HT-29 (cell line): ENCODE data around the gene RBM17. TPM values are rescaled to one million over a fixed set of nuclear protein-coding genes. Genes with fewer than 3 reads are reported as not detected.
"Not testable (repeated sequence)": the region's sequence is repeated elsewhere in the genome, so short reads cannot be mapped to it uniquely, and the experiment has no call there.

ENCODE experiments used
- DNase-seq: peaks from one replicate; pipeline ENCODE4 v3.0.0-alpha.2; 2015; ENCODE audit warnings: low spot score
- total RNA-seq: library from RNA; depleted of rRNA; stranded (reverse); fragments of >200 nt; shearing (Covaris generic); gene quantifications from 2 replicates; pipeline ENCODE4 v1.2.3, GENCODE V29; 2014

RBM17 gene
- total RNA-seq, 1 experiment from 2014 or later, result 48.7 TPM

DNA sequence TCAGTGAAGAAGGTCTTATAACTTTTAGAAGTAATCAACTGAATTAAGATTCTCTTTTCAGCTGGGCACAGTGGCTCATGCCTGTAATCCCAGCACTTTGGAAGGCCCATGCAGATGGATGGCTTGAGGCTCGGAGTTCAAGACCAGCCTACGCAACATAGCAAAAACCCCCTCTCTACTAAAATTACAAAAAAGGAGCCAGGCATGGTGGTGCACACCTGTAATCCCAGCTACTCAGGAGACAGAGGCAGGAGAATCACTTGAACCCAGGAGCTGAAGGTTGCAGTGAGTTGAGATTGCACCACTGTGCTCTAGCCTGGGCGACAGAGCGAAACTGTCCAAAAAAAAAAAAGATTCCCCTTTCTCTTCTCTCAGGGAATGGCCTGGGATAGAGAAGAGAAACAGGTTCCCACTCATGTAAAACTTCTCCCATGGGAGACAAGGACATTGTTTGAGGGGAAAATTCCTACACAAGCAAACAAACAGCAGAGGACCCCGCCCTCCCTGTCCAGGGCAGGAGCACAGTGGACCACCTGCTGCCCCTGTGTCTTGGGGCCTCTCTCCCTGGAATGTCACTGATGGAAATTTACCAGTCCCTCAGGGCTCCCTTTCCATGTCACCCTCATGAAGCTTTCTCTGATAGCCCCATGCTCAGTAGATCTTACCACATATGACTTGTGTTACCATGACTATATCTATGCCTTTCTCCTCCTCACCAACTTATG lies 32.3 kb upstream of the RBM17 start:
- no peak for DNase-seq

DNA sequence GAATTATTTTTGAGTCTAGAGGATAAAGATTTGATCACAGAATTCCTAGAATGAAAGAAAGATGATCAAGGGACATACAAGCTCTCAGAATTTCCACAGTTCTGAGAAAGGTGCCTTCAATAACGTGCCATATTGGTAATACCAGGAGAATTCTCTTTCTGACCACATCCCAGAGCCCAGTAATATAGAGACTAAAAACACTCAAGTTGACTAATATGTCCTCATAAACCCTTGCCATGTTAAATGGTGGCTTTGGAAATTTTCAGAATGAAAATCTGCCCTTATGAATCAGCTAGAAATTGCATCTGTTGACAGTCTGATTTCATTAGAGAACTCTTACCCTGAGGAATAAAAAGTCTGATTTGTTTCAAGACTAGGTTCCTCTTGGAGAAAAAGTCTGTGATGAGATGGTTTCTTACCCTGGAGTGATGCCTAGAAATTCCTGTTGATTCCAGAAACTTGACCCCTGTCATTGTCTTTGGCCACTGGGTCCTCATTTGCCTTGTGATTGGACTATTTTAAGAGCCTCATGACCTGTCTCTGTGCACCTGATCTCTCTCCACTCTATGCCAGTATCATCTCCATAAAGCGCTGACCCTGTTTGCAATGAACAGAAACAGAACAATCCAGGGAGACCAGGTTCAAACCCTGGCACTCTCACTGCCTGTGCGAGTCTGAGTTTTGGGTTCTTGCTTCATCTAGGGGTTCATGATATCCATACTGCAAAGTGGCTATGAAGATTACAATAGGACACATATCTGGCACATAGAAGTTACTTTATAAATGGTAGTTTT lies 30.0 kb upstream of the RBM17 start:
- no peak for DNase-seq

DNA sequence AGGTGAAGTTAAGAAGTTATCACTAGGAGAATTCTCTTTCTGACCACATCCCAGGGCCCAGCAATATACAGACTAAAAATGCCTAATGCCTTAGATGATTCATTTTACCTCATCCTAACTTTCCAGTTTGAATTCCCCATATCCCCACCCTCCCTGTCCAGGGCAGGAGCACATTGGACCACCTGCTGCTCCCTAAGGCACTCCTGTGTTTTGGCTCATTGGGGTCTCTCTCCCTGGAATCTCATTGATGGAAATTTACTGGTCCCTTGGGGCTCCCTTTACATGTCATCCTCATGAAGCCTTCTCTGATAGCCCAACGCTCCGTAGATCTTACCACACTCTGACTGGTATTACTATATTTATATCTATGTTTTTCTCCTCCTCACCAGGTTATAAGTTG lies 29.3 kb upstream of the RBM17 start:
- no peak for DNase-seq

DNA sequence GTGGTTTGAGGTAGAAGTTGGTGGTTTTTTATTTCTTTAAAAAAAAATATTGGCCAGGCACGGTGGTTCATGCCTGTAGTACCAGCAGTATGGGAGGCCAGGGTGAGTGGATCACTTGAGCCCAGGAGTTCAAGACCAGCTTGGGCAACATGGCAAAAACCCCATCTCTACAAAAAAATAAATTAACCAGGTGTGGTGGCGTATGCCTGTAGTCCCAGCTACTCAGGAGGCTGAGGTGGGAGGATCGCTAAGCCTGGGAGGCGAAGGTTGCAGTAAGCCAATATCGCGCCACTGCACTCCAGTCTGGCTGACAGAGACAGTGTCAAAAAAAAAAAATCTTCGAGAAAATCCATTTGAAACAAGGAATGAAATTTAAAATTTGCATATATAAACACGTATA lies 27.8 kb upstream of the RBM17 start:
- DNase-seq, result no peak

DNA sequence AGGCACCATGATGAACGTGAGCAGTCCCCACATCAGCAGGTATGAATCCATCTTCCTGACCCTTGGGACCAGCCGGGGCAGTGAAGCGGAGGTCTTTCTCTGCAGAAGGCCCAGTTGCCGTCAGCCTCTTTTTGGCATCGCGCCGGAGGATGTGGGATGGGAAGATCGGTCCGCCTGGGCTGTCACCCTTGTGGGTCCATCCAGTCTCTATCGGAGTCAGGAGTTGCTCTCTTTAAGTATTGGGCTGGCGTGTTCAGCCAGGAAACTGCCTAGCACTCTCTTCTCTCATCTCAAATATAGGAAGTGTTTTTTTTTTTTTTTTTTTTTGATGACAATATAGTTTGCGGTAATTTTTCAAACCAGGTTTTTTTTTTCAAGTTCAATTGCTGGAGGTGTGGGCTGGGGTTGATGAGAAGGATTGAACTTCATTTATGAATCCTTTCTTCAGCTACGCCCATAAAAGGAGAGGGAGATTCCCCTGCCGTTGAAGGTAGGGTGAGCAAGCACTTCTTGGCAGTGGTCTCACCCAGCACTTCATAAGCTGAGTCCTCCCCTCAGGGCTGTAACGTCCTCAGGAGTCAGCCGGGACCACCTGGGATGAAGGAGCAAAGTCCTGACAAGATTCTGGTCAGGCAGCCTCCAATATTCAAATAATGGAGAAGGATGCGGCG lies 26.6 kb upstream of the RBM17 start, which contains the start of gene IL2RA:
TSS of gene IL2RA (minus strand) at position 267 of the 671 bp plus-strand sequence. CDS start at position 51, 216 bp downstream.
- DNase-seq, result no peak

DNA sequence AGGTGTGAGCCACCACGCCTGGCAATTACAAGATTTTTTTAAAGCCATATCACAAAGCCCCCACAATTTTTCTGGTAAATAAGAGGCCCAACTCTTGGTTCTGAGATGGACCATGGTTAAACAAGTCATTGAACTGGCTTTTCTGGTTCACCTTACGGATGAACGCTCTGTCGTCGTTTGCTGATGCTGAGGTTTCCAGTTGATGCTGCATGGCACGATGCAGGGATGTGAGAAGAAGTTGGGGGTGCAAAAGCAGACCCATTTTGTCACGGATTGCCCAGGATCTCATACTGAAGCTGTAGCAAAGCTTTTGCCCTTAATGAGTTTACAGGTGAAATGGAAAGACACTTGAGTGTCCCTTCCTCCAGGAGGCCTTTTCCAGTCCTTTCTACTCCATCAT lies 24.7 kb upstream of the RBM17 start:
- DNase-seq, result no peak

DNA sequence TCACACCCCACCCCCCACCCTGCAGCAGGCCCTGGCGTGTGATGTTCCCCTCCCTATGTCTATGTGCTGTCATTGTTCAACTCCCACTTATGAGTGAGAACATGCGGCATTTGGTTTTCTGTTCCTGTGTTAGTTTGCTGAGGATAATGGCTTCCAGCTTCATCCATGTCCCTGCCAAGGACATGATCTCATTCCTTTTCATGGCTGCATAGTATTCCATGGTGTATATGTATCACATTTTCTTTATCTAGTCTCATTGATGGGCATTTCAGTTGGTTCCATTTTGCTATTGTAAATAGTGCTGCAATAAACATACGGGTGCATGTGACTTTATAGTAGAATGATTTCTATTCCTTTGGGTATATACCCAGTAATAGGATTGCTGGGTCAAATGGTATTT lies 24.1 kb upstream of the RBM17 start:
- not testable (repeated sequence) for DNase-seq

DNA sequence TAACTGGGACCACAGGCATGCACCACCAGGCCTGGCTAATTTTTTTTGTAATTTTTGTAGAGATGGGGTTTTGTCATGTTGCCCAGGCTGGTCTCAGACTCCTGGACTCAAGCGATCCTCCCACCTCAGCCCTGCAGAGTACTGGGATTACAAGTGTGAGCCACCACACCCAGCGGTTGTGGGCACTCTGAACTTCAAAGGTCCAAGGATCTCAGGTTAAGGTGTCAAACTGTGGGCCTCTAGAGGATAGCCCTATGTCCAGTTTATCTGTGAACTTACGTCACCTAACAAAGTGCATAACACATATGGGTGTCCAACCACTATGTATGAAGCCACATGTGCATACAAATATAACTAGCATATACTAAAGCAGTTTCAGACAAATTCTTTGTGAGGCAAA lies 23.4 kb upstream of the RBM17 start:
- no peak for DNase-seq

DNA sequence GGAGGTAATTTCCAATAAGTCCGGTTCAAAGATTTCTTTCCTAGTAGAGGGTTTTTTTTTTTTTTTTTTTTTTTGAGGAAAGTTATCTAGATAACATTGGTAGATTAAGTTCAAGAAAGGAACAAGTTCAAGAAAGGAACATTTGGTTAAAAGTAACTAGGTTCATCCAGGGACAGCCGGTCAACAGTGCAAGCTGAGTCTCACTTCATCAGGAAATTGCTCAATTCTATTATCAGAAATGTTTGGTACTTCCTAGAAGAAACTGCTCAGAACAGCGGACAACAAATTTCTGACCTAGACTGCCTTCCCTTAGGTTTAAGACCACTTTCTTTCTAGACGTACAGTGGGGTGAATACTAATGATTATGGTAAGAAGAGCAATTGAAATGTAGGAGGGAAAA lies 23.0 kb upstream of the RBM17 start:
- DNase-seq, result no peak

DNA sequence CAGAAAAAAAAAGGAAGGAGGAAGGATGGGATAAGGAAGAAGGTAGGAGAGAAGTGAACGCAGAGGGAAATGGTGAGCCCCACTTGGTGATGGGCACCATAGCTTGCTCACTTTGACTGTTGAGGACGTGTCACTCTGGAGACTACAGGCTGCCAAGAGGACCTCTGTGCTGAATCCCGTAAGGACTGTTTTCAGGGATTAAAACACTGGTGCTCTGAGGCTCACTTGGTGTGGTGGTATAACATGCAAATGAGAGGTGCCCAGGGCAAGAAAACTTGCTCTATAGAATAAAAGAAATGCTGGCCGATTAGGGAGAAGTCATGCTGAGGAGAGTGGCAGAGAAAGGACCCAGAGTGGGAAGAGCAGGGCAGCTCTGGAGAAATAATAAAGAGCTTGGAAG lies 21.4 kb upstream of the RBM17 start:
- no peak for DNase-seq

DNA sequence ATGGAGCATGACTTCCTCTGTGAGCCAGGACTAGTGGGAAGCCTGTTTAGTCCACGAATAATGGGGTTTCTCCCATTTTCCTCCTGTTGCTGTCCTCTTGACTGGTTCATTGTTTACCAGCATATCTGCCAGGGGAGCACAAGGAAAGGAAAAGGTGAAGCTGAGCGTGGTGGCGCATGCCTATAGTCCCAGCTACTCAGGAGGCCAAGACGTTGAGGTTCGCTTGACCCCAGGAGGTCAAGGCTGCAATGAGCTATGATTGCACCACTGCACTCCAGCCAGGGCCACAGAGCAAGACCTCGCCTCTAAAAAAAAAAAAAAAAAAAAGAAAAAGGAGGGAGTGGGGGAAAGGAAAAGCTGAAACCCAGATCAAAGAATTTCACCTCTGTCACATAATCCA lies 20.8 kb upstream of the RBM17 start:
- DNase-seq, result no peak

DNA sequence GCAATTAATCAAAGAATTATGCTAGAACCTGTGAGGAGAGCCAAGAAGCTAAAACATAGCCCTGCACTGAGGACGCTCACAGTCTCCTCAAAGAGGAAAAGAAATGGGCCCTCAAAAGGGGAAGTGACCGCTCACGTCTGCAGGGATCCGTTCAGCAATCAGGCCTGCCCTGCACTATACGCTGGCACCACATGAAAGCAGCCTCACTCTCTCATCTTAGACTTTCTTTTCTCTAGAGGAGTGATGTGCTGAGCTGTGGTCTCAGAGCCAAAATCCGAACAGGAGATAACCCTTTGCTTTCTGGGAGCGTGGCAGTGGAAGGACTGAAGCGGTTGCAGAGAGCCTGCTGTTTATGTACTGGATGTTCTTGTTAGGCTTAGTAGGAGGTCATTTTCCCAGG lies 20.4 kb upstream of the RBM17 start:
- DNase-seq, result no peak

DNA sequence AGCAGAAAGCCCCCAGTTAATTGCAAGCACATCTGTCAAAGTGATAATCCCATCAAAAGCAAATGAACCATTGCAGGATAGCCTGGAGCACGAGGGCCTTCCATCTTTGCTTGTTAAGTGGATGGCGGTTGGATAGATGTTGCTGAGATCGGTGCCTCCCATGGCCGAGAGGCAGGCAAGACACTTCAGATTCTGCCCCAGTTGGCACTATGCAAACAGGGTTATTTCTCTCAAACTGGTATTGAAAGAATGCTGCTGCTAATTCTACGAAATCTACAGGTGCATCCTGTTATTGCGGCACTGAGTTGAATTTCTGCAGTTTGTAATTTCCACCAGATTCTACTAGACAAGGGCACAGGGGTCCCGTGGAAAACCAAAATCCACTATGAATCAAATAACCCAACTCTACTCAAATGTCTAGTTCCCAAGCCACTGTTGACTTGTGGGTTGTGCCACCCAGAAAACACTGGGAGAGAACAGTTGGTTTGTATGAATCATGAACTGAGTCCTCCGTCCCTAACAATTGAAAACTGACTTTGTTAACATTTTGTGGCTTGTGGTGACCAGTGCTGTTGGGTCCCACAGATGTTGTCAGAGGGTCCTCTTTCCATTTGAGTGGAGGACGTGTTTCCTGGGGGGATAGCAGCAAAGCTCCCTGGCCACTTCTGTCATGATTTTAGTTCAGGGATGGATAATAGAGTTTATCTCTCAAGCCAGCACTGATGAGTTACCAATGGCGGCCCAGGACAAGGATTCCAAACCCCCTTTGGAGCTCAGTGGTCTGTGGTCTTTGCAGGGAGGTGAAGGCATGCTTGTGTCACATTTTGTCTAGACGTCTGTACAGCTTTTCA lies 19.5 kb upstream of the RBM17 start:
- no peak for DNase-seq

DNA sequence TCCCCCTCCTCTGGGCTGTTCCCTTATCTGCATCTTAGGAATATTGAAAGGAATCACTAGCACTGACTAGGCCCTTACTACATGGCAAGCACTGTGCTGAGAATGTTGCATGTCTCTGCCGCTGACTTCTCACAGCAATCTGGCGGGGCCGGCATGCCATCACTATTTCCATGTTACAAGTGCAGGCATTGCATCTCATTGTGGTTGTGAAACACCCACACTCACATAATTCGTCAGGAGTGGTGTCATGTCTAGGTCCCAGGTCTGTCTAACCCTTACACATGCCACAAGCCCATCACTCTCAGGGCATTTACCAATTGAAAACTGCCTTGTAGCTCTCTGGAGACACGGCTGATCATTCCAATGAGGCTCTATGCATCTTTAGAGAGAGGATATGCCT lies 18.2 kb upstream of the RBM17 start:
- DNase-seq, result no peak

DNA sequence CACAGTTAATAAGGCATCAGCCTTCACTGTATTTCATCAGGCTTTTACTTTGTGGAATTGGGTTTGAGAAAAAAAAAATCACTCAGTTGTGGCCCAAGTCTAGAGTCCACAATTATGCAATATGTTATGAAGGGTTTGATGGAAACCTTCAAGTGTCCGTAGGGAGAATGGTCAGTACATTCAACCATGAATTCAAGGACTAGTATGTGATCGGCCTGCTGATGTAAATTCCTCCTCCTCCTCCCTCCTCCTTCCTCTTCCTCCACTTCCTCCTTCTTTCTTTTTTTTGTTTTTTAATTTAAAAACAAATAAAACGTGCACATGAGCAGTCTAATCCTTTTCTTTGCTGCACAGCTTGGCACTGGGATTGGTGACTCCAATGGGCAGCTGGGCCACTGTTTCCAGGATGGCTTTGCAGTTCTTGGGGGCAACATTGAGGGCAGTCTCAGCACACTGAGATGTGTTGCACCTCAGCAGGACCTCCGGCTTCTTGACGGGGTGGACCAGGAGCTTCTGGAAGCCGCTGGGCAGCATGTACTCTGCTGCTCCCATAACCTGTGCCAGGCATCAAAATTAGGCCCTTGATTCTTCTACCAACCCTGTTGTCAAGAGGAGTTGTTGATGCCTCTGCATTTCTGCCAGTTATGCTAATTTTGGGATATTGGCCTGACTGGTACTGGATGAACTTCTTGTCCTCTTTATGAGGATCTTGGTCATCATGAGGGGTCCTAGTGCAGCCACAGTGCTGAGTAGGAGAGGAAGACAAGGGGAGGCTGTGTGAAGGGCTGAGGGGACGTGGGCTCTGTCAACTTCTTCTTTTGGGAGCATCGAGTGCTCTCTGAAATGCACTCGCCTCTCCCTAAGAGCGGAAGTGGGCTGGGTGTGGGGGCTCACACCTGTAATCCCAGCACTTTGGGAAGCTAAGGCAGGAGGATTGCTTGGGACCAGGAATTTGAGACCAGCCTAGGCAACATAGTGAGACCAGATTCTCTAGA lies 17.4 kb upstream of the RBM17 start:
- DNase-seq, result no peak

DNA sequence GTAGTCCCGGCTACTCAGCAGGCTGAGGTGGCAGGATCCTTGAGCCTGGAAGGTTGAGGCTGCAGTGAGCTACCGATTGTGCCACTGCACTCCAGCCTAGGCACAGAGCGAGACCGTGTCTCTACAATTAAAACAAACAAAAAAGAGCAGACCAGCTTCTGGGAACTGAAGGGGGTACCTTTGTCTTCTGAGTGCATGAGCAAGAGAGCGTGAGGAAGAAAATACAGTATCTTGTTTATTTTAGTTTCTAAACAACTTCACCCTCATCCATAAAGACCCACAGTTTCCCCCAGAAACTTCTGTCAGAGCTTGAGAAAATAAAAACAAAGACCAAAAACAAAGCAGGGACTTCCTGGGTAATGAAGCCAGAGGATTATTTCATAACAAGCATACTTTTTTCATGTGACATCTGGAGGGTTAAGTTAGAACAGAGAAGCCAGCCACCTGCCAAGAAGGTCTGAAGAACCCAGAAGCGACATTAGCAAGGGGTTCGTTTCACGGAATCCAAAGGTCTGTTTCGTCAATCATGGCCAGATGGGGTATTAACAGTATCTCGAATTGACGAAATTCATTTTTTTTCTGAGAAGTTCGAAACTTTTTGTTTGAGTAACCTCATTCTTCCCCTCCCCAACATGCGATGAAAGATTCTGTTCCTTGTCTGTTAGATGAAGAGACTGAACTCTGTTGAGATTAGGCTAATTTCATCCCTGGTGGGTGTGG lies 16.5 kb upstream of the RBM17 start:
- DNase-seq, result no peak

DNA sequence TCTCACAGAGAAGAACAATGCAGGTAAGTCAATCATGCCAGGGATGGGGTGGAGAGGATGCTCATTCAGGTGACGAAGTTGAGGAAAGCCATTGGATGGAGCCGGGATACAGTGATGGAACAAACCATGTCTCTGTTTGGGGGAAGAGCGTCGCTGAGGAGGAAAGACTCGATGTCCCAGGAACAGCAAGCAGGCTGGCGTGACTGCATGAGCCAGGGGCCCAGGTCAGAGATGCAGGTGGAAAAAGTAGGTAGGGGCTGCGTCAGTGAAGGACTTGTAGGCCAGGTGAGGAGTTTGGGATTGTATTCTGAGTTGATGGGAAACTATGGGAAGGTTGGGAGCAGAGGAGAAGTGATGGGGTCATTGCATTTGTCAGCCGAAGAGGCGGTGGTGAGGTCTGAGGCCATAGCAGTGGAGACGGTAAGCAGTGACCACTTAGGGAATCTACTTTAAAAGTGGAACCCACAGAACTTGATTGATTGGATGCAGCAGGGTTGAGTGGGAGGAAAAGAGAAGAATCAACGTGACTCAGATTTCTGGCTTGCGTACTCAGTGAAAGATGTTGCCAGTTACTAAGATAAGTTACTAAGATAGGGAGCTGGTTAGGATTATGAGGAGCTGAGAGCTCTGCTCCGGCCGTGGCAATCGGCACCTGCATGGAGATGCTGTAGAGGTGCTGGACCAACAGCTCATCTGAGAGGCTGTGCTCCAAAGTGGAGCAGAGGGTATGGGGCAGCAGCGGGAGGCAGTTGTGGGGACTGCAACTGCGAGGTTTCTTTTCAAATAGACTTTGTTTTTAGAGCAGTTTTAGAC lies 14.1 kb upstream of the RBM17 start:
- DNase-seq, result no peak

DNA sequence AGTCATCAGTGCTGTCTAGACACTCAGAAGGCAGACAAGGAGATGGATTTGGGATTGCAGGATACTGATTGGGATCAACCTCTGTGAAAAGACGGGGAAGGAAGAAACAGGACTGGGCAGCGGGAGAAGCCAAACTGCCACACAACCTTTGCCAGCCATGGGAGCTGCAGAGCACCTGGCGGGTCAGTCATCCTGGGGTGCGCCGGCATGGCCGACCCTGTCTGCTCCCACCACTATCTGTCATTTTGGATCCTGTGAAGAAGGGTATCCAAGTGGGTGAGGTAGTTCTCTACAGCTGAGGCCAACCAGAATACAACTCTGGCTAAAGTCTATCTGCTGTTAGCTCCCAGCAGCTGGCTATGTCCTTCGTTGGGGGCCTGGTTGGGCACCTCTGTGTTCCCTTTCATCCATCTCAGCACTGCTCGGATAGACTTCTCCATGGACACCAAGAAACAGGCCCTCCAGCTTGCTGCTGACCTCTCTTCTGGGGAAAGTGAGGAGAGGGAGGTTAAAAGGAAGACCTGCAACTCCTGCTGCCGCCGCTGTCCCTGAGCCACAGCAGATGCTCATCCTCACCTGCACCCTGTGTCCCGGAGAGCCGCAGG lies 11.7 kb upstream of the RBM17 start:
- no peak for DNase-seq
